IPS-20b (cell line): Measurements from ENCODE around the gene KCNMA1.

Experiments
- H3K27ac ChIP-seq: one replicate; pipeline ENCODE4 v1.5.1; 2013; ENCODE audit warnings: low read length
- H3K27me3 ChIP-seq: 2 replicates; pipeline ENCODE4 v1.6.1; 2013; ENCODE audit warnings: mild to moderate bottlenecking, low read length, inconsistent platforms; ENCODE audit not compliant: insufficient read depth
- H3K36me3 ChIP-seq: 2 replicates; pipeline ENCODE4 v1.6.1; 2013; ENCODE audit warnings: low read depth, mild to moderate bottlenecking, inconsistent platforms, low read length, moderate library complexity; ENCODE audit not compliant: insufficient read depth
- H3K4me1 ChIP-seq: 2 replicates; pipeline ENCODE4 v1.6.1; 2013; ENCODE audit warnings: mild to moderate bottlenecking, control low read depth, inconsistent platforms, low read length, moderate library complexity; ENCODE audit not compliant: insufficient read depth
- H3K4me3 ChIP-seq: 2 replicates; pipeline ENCODE4 v1.5.1; 2013; ENCODE audit warnings: mild to moderate bottlenecking, low read length, inconsistent platforms
- H3K9ac ChIP-seq: 2 replicates; pipeline ENCODE4 v1.6.1; 2013; ENCODE audit warnings: low read depth, mild to moderate bottlenecking, inconsistent platforms, low read length, moderate library complexity
- H3K9me3 ChIP-seq: 2 replicates; pipeline ENCODE4 v1.6.1; 2013; ENCODE audit warnings: mild to moderate bottlenecking, low read depth, low read length, inconsistent platforms; ENCODE audit not compliant: insufficient read depth

Gene KCNMA1

GRCh38 chr10:77117501-77117900 lies 520.1 kb downstream of the KCNMA1 start:
- H3K4me1 ChIP-seq, result peaks cover 19% of the 10 kb centered on the region
- no peak overlapping the region for H3K9ac ChIP-seq
- H3K4me3 ChIP-seq, result no peak overlapping the region

DNA sequence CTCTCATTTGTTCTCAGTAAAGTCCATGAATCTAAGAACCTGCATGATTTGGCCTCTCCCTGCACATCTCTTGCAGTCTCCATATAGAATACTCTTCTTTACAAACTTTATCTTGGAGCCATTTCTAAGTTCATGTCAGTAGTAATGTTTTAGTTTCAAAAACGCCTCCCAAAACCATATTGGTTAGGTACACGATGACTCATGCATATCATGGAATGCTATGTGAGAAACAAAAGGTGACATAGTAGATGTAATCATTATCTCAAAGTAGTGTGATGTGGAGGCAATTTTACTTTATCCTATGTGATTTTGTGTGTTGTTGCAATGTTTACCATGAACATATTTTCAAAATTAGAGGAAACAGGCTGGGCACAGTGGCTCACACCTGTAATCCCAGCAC lies 520.7 kb downstream of the KCNMA1 start:
- Histone ChIP-seq H3K4me1 (peaks cover 24% of the 10 kb centered on the region), H3K9me3 (no peaks in the 10 kb centered on the region), H3K9ac (no peak overlapping the region), H3K27ac (no peak overlapping the region), H3K27me3 (no peaks in the 10 kb centered on the region), H3K36me3 (no peaks in the 10 kb centered on the region), H3K4me3 (no peak overlapping the region)

More at GRCh38 chr10:77117501-77117900, 520.1 kb downstream of the KCNMA1 start:
- H3K27me3 ChIP-seq, result no peaks in the 10 kb centered on the region
- no peak overlapping the region for H3K27ac ChIP-seq
- no peaks in the 10 kb centered on the region for H3K9me3 ChIP-seq
- H3K36me3 ChIP-seq, result no peaks in the 10 kb centered on the region

- peak overlapping the region; percentile 41; the same call in 1 of the 2 replicates for H3K4me3 ChIP-seq
- no peak overlapping the region for H3K9ac ChIP-seq
- H3K36me3 ChIP-seq, result no peaks in the 10 kb centered on the region
- H3K27me3 ChIP-seq, result no peaks in the 10 kb centered on the region
- H3K27ac ChIP-seq, result no peak overlapping the region
- peaks cover 41% of the 10 kb centered on the region for H3K4me1 ChIP-seq
- H3K9me3 ChIP-seq, result no peaks in the 10 kb centered on the region
Observed at GRCh38 chr10:77114181-77114821, 523.3 kb downstream of the KCNMA1 start.

GRCh38 chr10:77111611-77112550 lies 525.7 kb downstream of the KCNMA1 start:
- H3K27ac ChIP-seq, result no peak overlapping the region

DNA sequence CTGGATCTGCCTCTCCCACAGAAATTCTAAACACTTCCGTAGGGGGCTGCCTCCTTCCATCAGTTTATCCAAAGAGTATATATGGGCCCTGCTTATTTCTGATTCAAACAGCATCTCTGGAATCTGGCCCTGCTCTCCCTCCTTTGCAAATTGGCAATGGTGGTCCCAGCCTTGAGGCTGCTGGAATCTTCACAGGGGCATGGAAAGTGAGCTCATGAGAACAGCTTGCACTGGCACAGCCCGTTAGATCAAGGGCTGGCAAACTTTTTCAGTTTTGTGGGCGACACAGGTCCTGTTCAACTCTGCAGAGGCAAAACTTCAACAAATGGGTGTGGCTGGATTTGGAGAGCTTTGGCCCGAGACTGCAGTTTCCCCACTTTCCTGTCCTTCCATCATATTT lies 526.9 kb downstream of the KCNMA1 start:
- Histone ChIP-seq H3K9me3 (no peaks in the 10 kb centered on the region), H3K4me3 (no peak overlapping the region), H3K27me3 (no peaks in the 10 kb centered on the region), H3K9ac (no peak overlapping the region), H3K27ac (no peak overlapping the region), H3K36me3 (no peaks in the 10 kb centered on the region), H3K4me1 (peaks cover 46% of the 10 kb centered on the region)

More at GRCh38 chr10:77111611-77112550, 525.7 kb downstream of the KCNMA1 start:
- Histone ChIP-seq H3K9ac (peak overlapping the region; percentile 14; the same call in 1 of the 2 replicates), H3K36me3 (no peaks in the 10 kb centered on the region), H3K4me1 (peaks cover 51% of the 10 kb centered on the region), H3K27me3 (no peaks in the 10 kb centered on the region), H3K4me3 (no peak overlapping the region), H3K9me3 (no peaks in the 10 kb centered on the region)

DNA sequence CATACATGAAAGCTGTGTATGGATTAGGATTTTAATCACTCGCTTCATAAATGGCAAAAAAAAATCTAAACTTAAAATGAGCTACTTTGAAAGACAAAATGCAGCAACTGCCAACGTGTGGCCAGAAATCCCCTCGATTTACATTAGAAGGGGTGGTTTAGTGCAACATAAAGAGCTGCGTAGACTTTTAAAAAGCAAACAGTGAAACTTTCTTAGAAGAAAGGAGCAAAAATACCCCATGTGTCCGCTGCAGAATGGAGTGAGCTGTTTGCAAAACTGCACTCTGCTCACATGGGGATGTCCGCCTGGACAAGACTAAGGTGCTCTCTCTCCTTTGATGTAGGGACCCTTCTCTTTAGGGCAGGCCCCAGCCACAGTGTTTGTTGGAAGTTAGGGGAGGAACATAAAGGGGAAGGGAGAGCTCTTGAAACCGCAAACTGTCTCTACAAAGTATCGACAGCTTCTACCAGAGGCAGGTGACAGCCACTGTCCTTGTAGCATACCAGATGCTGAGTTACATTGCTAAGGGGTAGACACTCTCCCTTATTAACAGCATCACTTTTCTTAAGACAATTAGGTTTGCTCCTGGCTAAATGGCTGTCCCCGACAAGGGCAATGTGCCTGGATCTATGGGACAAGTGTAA lies 528.1 kb downstream of the KCNMA1 start:
- Histone ChIP-seq H3K27ac (peak overlapping the region; percentile 43), H3K4me3 (no peak overlapping the region), H3K4me1 (peaks cover 35% of the 10 kb centered on the region), H3K27me3 (peaks cover under 1% of the 10 kb centered on the region; the same call in 1 of the 2 replicates), H3K9me3 (no peaks in the 10 kb centered on the region; the same call in 1 of the 2 replicates), H3K9ac (peak overlapping the region; percentile 23; the same call in 1 of the 2 replicates), H3K36me3 (no peaks in the 10 kb centered on the region)

DNA sequence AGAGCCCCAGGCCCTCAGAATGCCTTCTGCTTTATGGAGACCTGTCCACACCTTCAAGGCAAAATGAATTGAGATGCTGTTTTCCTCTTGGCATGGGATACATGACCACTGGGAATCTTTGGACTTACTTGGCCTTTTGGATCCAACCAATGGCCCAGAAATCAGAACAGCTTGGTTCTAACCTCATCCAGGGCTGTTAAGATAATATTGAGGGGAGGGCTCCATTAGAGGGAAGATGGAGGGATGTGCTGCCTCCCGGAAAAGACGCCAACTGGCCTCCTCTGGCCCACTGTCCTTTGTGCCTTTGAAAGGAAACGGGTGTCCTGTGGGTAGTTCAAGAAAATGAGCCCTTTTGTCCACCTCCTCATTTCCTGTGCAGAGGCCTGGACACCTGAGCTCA lies 530.9 kb downstream of the KCNMA1 start:
- Histone ChIP-seq H3K4me3 (no peak overlapping the region), H3K27ac (no peak overlapping the region), H3K36me3 (no peaks in the 10 kb centered on the region), H3K9ac (no peak overlapping the region), H3K4me1 (peaks cover 26% of the 10 kb centered on the region), H3K9me3 (no peaks in the 10 kb centered on the region; the same call in 1 of the 2 replicates), H3K27me3 (peaks cover 14% of the 10 kb centered on the region; the same call in 1 of the 2 replicates)

GRCh38 chr10:77105761-77106221 lies 531.8 kb downstream of the KCNMA1 start:
- Histone ChIP-seq H3K9me3 (no peaks in the 10 kb centered on the region; the same call in 1 of the 2 replicates), H3K27me3 (peaks cover 14% of the 10 kb centered on the region; the same call in 1 of the 2 replicates), H3K27ac (no peak overlapping the region), H3K9ac (no peak overlapping the region), H3K4me3 (no peak overlapping the region), H3K36me3 (no peaks in the 10 kb centered on the region), H3K4me1 (peaks cover 23% of the 10 kb centered on the region)

DNA sequence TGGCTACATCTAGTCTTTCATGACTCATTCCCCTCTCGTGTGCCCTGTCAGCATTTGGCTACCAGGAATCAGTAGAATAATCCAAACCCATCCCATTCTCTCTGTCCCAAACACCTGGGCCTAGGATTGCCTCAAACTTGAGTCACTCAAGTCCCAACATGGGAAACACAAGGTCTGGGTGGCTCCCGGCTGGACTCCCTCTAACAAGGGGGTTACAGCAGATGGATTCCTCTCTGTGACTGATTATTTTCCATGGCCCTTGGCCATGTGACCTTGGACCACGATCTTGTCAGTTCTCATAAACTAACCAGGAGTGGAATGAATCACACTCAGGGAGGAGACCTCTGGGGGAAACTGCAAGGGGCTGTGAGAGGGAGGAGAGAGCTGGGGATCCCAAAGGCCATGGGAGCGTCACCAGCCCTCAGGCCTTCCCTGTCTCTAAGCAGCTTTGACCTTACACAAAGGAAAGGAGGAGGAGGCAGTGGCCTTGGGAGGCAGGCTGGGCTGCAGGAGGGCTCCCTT lies 533.1 kb downstream of the KCNMA1 start:
- Histone ChIP-seq H3K27me3 (peaks cover 14% of the 10 kb centered on the region; the same call in 1 of the 2 replicates), H3K9me3 (no peaks in the 10 kb centered on the region; the same call in 1 of the 2 replicates), H3K9ac (no peak overlapping the region), H3K4me1 (peaks cover 11% of the 10 kb centered on the region), H3K27ac (no peak overlapping the region), H3K4me3 (no peak overlapping the region), H3K36me3 (no peaks in the 10 kb centered on the region)

GRCh38 chr10:77103213-77103612 lies 534.4 kb downstream of the KCNMA1 start:
- H3K27me3 ChIP-seq, result peaks cover 14% of the 10 kb centered on the region; the same call in 1 of the 2 replicates
- no peak overlapping the region for H3K9ac ChIP-seq
- no peaks in the 10 kb centered on the region; the same call in 1 of the 2 replicates for H3K9me3 ChIP-seq
- H3K4me1 ChIP-seq, result no peaks in the 10 kb centered on the region; the same call in 1 of the 2 replicates
- H3K36me3 ChIP-seq, result no peaks in the 10 kb centered on the region
- no peak overlapping the region for H3K27ac ChIP-seq
- no peak overlapping the region for H3K4me3 ChIP-seq

DNA sequence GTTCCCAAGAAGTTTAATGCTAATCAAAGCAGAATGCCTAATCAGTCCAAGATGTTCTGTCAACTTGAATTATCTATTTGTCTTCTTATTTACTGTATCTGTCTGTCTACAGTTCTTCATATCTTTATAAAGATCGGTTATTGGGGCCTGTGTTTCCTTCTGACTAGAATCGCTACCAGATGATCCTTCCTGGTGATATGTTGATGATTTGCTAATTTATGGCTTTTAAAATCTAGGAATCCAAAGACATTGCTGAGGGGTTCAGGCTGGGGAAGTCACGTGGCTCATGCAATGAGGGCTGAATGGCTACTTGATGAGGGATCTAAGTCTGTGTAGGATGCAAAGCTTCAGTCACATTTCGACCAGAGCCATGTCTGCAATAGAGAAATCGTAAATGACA lies 536.3 kb downstream of the KCNMA1 start:
- Histone ChIP-seq H3K9me3 (no peaks in the 10 kb centered on the region; the same call in 1 of the 2 replicates), H3K9ac (no peak overlapping the region), H3K36me3 (no peaks in the 10 kb centered on the region), H3K27me3 (peaks cover 14% of the 10 kb centered on the region; the same call in 1 of the 2 replicates), H3K27ac (no peak overlapping the region), H3K4me1 (no peaks in the 10 kb centered on the region), H3K4me3 (no peak overlapping the region)
